HG03175 (cell line): ENCODE data around the gene GHDC.

ENCODE experiments used
- ATAC-seq: cut with Tn5 transposase; IDR thresholded peaks from one replicate; pipeline ENCODE4 v1.9.1; 2021; ENCODE audit warnings: mild to moderate bottlenecking, moderate library complexity; ENCODE audit not compliant: unreplicated experiment

The GHDC gene

DNA sequence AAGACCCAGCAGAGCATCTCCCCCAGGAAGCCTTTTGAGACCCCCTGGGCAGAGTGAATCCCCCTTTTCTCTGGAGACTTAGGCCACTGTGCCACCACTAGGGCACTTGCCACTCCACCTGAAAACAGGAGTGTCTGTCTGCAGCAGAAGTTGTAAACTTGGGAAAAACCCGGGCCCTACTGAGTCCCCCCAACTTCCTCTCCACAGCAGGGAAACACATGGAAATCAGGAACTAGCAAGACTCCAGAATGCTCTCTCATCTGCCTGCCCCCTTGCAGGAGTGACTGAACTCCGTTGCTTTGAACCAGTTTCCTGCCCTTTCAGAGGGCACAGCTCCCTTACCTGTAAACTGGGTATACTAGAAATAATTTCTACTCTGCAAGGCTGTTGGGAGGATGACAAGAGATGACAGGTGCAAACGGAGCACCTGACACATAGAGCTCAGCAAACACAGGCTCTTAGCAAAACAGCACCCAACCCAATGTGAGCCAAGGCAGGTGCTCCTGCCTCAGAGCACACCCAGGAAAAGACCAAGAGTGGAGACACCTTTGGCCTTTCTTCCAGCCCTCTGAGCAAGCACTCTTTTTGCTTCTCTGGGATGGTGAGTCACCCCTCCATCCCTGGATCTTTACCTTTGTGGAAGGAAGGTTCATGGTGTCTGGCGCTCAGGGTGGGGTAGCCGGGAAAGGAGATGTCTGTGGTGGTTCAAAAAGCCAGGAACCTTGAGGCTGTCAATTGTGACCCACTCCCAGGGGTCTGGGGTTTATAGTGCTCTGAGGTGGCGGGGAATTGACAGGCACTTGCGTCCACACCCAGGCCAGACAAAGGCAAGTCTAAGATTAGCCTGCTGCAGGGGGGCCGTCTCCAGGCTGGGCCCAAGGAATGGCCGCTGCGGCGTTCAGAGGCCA lies 9.3 kb downstream of the GHDC start, which contains the start of gene HCRT:
TSS of gene HCRT (minus strand) at position 740 of the 908 bp plus-strand sequence. CDS start at position 653, 87 bp downstream.
- ATAC-seq = no peak

DNA sequence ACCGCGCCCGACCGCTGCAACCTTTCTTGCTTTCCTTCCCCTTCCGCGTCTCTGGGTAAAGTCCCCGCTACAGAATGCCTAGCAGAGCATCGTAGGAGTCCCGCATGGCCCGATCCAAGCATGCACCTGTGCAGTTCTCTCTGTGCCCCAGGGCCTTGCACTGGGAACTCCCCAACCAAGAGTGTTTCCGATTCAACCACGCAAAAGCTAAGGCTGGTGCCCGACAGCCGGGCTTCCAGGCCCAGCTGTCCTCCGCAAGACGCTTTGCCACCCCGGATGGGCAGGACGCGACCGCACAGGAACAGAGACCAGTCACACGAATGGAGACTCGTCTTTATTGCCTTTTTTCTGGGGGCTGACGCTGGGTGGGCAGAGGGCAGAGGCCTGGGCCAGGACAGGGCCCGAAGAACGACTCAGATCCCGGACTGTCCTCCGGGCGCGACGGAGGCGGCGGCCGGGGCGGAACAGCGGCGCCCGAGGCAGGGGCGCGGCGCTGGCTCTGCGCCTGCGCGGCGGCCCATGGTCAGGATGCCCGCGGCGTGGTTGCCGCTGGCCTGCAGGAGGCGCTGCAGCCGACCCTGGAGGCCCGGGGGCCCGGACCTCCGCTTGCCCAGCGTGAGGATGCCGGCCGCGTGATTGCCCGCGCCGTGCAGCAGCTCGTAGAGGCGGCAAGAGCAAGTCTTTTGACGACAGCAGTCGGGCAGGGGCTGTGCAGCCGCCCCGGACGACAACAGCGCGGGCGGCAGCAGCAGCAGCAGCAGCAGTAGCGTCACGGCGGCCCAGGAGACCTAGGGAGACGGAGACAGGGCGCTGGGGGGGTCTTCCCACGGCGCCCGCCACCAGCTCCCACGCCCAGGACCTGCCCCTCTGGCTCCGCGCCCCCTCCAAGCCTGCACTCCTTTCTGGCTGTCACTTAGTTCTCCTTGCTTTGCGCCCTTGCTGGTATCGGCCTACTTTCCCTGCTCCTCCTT lies 10.3 kb downstream of the GHDC start:
- peak; percentile 63 for ATAC-seq

DNA sequence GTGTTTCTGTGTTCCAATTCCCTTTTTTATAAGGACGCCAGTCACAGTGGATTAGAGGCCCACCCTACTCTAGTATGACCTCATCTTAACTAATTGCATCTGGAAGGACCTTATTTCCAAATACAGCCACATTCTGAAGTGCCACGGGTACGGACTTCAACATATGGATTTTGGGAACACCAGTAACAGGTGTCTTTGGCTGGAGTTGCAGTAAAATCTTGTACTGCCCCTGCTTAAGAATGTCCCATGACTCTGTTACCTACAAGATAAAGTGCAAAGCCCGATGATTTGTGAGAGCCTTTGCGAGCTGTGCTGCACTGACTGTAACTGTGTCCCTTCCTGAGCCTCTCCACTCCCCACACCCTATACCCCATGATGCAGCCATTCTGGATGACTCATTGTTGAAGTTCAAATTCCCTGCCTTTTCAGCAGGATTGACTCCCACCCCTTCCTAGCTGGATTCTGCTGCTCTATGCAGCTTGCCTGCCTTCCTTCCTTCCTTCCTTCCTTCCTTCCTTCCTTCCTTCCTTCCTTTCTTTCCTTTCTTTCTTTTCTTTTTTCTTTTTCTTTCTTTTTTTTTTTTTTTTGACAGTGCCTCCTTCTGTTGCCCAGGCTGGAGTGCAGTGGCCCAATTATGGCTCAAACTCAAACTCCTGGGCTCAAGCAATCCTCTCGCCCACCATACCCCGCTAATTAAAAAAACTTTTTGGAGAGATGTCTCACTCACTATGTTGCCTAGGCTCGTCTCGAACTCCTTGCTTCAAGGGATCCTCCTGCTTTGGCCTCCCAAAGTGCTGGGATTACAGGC lies 11.2 kb downstream of the GHDC start:
- no peak for ATAC-seq

DNA sequence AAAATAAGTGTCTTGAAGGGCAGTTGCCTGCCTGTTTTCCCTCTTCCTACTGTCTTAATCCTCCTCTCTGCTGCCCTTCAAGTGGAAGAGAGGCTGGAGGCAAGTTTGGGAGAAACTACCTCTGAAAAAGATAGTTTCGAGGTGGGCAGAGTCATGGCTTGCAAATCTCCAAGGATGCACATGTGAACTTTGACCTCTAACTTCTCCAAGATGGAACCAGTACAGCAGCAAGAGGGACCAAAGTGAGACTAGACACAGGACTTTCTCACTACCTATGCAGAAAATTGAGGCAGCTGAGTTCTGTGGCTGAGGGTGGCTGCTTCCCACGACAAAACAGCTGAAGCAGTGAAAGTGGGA lies 12.5 kb downstream of the GHDC start:
- no peak for ATAC-seq

DNA sequence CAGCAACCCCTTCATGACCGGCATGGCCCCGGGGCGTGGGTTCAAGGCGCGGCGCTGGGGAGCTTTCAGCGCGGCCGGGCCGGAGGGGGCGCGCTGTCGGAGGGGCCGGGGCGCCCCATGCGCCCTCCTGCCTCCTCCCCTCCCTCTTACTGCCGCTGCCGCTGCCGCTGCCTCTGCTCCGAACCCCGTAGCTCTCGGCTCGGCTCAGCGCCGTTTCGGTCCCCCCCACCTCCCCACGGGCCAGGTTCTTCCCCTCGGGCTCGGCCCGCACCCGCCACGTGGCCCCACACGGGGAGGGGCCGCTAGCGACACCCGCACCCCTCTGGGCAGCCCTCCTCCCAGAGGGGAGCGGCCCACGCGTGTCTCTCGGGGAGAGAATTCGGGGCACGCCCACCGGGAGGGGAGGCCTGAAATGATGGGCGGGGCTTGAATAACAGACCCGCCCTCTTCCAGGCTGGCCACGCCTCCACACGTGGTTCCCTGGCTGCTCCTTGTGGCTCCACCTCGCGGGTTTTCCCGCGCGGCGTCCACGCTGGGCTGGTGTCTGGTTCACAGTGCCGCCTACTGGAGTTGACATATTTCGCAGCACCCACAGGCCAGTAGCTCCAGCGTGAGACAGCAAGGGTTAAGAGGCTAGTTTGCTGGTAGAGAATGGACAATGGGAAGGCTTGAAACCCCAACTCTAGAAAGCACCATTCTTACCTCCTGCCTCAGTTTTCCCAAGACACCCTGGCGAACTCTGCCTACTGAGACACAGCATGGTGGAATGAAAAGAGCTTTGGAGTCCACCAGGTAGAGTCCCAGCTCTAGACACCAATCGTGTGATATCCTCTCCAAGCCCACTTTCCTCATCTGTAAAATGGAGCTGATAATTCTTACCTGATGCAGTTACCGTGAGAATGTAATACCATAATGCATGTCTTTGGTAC lies 13.1 kb downstream of the GHDC start, which contains the start of gene KCNH4:
TSS of gene KCNH4 (minus strand) at position 221 of the 929 bp plus-strand sequence. CDS start at position 24, 197 bp downstream.
- ATAC-seq = peak; percentile 34

DNA sequence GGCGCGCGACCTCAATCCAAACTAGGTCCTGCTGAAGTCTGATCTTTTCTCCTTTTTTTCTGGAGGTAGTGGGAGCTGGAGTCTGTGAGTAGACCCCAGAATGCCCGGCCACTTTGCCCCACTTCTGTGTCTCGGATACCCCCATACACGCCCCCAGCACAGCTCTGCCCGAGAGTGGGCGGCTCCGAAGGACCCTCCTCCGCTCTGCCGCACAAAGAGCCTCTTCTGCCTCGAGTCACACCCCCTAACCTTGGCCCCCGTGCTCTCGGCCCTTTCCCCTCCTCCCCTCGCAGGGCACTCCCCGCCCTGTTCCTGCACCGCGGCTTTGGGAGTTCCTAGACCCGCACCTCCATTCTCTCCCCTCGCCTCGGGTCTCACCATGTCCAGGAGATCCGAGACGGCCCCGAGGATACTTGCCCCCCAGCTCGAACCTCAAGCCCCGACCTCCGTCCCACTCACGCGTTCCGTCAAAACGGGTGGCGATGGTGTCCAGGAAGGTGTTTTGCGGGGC lies 13.8 kb downstream of the GHDC start:
- no peak for ATAC-seq

DNA sequence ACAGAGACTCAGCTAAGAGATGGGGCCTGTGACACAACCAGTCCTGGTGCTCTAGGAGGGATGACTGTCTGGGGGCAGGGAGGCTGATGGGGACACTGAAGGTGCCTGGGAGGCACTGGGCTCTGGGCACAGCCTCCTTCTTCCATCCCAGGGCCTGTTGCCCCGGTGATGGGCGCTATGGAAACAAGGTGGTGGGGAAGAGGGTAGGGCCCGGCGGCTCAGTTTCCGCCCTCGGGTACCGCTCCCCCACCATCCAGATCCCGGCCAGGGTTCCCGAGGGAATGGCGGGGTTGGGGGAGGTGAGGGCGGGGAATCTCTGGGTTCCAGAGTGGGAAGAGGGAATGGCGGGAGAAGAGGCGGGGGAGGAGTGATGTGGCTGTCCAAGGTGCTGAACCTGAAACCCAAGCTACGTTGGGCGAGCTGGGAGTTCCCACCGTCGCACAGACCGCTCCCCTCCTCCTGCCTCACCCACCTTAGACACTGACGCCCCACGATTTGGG lies 14.3 kb downstream of the GHDC start:
- ATAC-seq = no peak

DNA sequence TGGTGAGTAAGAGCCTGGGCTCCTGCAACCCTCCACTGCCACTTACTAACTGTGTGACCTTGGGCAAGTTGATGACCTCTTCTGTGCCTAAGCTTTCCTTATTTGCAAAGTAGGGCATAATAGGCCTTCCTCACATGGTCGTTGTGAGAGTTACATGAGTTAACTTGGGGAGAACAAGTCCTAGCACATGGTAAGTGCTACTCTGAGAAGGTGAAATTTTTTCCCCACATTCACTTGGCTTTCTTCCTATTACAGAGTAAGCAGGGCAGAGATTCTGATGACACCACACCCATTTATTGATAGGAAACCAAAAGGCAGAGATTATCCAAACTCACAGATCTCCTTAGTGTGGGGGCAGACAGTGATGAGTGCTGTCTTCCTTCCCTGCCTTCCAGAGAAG lies 15.0 kb downstream of the GHDC start:
- no peak for ATAC-seq

DNA sequence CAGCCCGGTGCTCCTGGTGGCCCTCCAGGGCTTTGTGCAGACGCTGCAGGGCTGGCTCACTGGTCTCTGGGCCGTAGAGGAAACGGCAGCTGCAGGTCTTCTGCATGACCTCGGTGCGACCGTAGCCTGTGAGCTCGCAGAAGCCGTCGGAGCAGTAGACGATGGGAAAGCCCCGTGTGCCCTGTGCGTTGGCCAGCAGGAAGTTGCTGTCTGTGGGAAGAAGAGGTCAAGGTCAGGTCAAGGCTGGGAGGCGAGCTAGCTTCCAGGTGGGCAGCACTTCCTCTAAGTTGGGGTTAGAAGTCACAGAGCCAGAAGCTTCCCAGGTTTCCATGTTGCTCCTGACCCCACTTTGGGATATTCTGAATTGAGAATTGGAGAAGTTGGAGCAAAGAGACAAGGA lies 15.5 kb downstream of the GHDC start:
- peak; percentile 49 for ATAC-seq

DNA sequence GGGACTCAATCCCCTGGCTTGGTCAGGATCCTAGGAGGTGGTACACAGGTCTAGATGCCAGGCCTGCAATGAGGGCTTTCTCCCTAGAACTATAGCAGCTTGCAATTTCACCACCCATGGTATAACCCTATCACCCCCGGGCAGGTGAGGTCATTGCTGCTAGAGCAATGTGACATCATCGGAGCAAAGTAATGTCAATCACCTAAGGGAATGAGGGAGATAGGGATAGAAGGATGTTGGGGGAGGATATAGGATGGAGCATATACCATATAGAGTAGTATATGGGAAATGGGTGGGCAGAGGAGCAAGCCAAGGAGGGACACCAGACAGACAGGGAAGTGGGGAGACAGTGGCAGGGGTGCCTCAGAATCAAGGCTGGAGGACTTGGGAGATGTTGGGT lies 16.6 kb downstream of the GHDC start:
- no peak for ATAC-seq

DNA sequence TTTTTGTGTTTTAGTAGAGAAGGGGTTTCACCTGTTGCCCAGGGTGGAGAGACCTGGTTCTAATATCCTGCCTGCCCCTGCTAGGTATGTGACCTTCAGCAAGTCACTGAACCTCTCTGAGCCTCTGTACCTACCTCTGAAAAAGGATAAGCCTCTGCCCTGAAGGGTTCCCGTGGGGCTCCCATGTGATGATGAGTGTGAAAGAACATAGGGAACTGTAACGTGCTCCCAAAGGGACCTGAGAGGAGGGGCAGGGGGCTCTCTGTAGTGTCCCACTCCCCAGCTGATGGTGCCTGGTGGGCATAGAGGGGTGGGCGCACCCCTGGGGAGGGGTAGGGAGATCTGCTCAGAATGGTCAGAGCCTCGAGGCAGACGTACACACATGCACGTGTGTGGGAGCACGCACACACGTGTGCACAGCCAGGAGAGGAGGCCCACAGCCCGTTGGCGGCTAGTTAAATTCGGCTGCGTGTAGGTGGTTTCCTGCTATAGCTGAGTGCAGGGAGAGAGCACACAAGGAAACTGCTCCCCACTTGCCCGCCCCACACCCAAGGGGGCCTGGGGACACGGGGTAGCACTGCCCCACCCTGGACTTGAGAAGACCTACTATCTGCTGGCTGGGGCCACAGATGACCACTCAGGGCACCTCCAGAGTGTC lies 20.0 kb downstream of the GHDC start:
- ATAC-seq = no peak

DNA sequence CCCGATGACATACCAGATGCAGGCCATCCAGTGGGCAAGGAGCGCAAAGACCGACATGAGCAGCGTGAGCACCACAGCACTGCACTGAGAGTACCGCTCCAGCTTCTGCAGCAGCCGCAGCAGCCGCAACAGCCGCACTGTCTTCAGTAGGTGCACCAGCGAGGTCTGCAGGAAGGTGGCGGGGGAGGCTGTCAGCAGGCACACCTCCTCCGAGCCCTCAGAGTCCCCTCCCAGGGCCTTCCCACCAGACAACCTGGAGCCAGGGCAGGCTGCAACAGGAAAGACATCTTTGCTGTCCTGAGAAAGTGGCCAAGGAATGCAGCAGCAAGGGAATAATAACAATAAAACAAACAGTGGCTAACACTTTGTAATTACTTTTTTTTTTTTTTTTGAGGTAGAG lies 22.5 kb downstream of the GHDC start:
- ATAC-seq = no peak

DNA sequence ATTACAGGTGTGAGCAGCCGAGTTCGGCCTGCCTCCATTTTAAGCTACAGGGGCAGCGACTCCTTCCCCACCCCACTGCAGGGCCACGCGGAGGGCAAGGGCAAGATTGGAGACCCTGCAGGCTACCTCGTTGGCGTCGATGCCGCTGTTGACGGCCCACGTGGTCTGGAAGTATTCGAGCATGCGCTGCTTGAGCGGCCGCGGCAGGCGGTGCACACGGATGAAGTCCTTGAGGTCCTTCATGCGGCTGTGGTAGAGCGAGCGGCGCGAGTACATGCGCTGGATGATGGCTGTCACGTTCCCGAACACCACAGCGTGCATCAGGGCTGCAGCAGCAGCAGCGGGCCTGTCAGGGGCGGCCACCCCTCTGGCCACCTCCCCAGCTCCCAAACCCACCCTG lies 24.9 kb downstream of the GHDC start:
- ATAC-seq = no peak

DNA sequence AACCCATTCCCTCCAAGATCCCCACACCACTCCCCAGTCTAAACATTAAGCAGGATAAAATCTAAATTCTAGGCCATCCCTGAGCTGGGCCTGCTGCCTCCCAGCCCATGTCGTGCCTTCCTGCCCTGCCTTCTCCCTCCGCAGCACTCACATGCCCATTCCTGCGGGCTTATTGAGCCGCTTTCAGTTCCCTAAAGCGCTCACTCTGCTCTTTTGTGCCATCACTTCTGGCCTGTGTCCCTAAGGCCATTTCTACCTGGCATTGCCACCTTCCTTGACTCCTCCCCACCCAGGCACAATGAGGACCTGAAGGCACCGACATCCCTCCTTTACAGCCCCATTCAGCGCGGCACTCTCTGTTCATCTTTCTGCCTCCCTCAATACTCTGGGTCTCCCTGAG lies 26.5 kb downstream of the GHDC start:
- no peak for ATAC-seq

DNA sequence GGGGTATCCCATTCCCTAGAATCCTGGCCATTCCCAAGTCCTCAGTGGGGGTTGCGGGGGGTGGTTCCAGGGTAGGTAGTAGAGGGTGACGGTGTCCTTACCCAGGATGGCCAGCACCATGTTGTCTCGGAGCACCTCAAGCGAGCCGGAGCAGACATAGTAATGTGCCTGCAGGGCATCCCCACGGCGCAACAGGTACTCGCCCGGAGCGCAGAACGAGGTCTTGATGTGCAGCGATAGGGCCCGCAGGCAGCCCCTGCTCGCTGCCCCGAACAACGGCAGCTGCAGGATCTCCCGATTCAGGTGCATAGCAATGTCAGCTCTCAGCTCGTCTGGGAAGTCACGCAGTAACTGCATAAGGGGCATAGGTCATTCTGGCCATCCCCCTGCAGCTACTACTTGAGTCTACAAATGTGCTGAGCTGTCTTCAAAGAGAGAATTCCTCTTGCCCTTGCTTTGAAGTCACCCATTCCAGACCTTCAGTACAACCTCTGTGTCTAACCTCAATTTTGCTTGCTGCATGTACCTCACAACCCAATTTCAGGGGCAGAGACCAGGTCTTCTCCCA lies 28.0 kb downstream of the GHDC start:
- ATAC-seq = no peak

DNA sequence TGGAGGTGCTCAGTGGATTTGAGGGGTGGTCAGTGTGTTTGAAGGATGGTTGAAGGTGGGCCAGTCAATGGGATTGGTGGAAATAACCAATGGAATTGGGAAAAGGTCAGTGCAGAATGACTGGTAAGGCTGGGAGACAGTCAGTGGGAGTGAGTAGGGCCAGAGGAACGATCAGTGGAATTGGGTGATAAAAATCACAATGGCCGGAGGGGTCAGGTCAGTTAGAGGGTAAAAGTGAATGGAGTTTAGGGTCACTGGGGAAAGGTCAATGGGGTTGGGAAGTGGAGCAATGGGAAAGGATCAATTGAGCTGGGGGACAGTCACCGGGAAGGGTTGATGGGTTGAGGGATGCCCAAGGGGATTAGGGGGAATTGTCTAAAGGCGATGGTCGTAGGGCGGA lies 28.5 kb downstream of the GHDC start:
- no peak for ATAC-seq

DNA sequence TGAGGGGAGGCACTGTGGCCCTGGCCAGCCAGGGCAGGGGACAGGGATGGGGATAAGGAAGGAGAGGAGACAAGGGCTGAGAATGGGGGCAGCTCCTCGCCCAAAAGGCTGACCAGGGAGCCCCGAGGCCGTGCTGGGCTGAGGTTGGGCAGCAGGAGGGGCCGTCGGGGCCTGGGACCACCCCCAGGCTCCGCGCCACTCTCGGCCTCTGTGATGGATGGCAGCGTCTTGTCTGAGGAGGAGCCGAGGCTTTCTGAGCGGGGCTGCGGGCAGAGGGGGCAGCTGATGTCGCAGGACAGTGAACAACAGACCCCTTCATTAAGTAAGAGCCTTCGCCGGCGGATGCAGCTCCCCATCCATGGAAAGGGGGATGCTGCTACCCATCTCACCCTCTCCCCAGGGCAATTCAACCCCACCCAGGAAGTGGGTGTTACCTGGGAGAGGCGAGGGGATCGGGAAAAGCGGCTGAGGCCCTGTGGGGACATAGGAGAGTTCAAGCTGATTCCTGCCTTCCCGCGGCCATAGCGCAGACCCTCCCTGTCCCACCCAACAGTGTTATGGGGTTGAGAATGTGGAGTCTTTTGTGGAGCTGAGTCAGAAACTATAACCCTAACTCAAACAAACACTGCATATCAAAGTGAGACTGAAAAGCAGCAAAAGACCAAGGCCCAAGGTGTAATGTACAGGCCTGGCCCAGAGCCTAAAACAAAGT lies 30.4 kb downstream of the GHDC start:
- ATAC-seq = no peak

DNA sequence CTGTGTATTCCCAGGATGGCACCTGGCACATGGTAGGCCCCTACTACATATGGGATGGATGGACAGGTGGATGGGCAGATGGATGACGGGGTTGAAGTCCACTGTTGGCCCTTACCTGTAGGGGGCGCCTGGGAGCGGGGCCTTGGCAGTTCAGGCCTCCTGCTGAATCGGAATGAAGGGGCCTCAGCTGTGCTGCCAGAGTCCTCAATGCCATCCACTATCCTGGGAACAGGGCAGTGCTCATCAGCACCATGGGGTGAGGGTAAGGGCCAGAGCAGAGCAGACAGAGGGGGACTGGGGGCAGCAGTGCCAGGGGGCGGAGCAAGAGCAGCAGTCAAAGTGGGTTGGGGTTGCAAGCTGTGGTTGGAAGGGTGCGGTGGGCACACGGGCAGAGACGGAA lies 31.2 kb downstream of the GHDC start:
- no peak for ATAC-seq
